CD4-positive, CD25-positive, alpha-beta regulatory T cell (primary cell): ENCODE results near the gene ICE1. TPM values are rescaled to one million over a fixed set of nuclear protein-coding genes. Genes with fewer than 3 reads are reported as not detected.
"Not testable (repeated sequence)": the region's sequence is repeated elsewhere in the genome, so short reads cannot be mapped to it uniquely, and the experiment has no call there.

Experiments
- ATAC-seq, 2 donors: fragments of 150-1000 bp; cut with Tn5 transposase; one replicate each; pipeline ENCODE4 v1.10.0; 2021; ENCODE audit warnings: low read depth in 2 of 2, moderate number of reproducible peaks in 2 of 2, moderate library complexity in 1 of 2
- DNase-seq, 3 donors: peaks; one replicate each; pipeline versions ENCODE4 v3.0.0 to v3.0.0-alpha.2; 2012 to 2022; ENCODE audit warnings: mixed read lengths in 1 of 3
- H3K27ac ChIP-seq: one replicate; pipeline ENCODE4 v1.7.0; 2013; ENCODE audit warnings: mild to moderate bottlenecking, low read length; ENCODE audit not compliant: insufficient read depth, poor library complexity, severe bottlenecking
- H3K27me3 ChIP-seq: one replicate; pipeline ENCODE4 v1.7.0; 2013; ENCODE audit warnings: low read length; ENCODE audit not compliant: control insufficient read depth, insufficient read depth
- H3K36me3 ChIP-seq: one replicate; pipeline ENCODE4 v1.7.0; 2013; ENCODE audit warnings: mild to moderate bottlenecking, low read length, moderate library complexity; ENCODE audit not compliant: control insufficient read depth, insufficient read depth
- H3K4me1 ChIP-seq: 2 replicates; pipeline ENCODE4 v1.7.0; 2013; ENCODE audit warnings: mild to moderate bottlenecking, low read length; ENCODE audit not compliant: insufficient read depth, control insufficient read depth, poor library complexity, severe bottlenecking
- H3K4me3 ChIP-seq: one replicate; pipeline ENCODE4 v1.7.0; 2013; ENCODE audit warnings: low read depth, mild to moderate bottlenecking, low read length, moderate library complexity
- H3K9me3 ChIP-seq, 2 experiments: 1 replicate in 1 of 2; 2 replicates in 1 of 2; pipeline ENCODE4 v1.7.0; 2013; ENCODE audit warnings: low read length in 2 of 2, mild to moderate bottlenecking in 1 of 2, moderate library complexity in 1 of 2; ENCODE audit not compliant: control insufficient read depth in 2 of 2
- H3K27ac Mint-ChIP-seq, 3 donors: one replicate each; pipeline ENCODE4 v1.8.0; 2020 to 2022; ENCODE audit warnings: mild to moderate bottlenecking in 3 of 3, mixed read lengths in 3 of 3, moderate library complexity in 2 of 3
- H3K27me3 Mint-ChIP-seq: one replicate; pipeline ENCODE4 v1.8.0; 2022; ENCODE audit warnings: mild to moderate bottlenecking, mixed read lengths
- H3K36me3 Mint-ChIP-seq: one replicate; pipeline ENCODE4 v1.8.0; 2020; ENCODE audit warnings: mixed read lengths
- H3K4me1 Mint-ChIP-seq, 4 donors: one replicate each; pipeline ENCODE4 v1.8.0; 2020 to 2022; ENCODE audit warnings: mixed read lengths in 4 of 4, mild to moderate bottlenecking in 1 of 4
- H3K4me3 Mint-ChIP-seq, 4 donors: one replicate each; pipeline ENCODE4 v1.8.0; 2020 to 2022; ENCODE audit warnings: mild to moderate bottlenecking in 4 of 4, mixed read lengths in 4 of 4, moderate library complexity in 3 of 4
- H3K9me3 Mint-ChIP-seq, 7 donors: one replicate each; pipeline ENCODE4 v1.8.0; 2020 to 2022; ENCODE audit warnings: mixed read lengths in 7 of 7, mild to moderate bottlenecking in 3 of 7, moderate library complexity in 2 of 7
- polyA plus RNA-seq, 4 donors: library from polyadenylated mRNA; unstranded; fragments of 300-500 nt; fragmentation: Illumina TruSeq; gene quantifications; one replicate each; pipeline ENCODE4 v1.2.3, GENCODE V29; 2021
- total RNA-seq: library from RNA; stranded (reverse); gene quantifications from one replicate; pipeline ENCODE4 v1.2.3, GENCODE V29; 2022

ICE1 gene
- total and polyA plus RNA-seq, 5 donors from 2014 or later: 9.9 to 43.2 (median 14.0) TPM

DNA sequence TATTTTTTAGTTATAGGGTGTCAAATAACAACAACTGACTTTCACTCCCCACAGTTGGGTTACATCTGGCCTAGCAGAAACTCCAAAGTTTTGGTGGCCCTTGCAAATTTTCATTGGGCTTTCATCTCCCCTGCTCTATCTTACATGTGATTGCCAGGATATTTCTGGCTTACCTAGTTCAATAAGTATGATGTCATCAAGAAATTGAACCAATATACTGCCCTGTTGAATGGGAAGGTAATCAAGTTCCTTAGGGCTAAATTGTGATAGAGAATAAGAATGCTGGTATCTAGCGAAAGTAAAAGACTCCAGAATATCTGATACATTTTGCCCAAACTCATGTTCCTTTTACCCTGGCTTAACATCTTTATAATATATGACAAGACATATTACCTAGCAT is 17.0 kb upstream of the ICE1 start:
- H3K9me3 ChIP-seq: peaks cover 14 to 16% of the 10 kb centered on the region in 2 experiments
- no peak overlapping the region for H3K27ac Mint-ChIP-seq
- no peak overlapping the region for H3K4me3 ChIP-seq
- H3K27ac ChIP-seq: no peak overlapping the region
- no peaks in the 10 kb centered on the region for H3K4me1 ChIP-seq
- DNase-seq (no peak), ATAC-seq (no peak)
- no peaks in the 10 kb centered on the region for H3K27me3 ChIP-seq
- no peaks in the 10 kb centered on the region for H3K36me3 ChIP-seq
- H3K27me3 Mint-ChIP-seq: no peaks in the 10 kb centered on the region
- peaks cover 24% of the 10 kb centered on the region for H3K36me3 Mint-ChIP-seq
- H3K9me3 Mint-ChIP-seq: peaks cover 0 to 13% (median 2%) of the 10 kb centered on the region in 7 donors
- H3K4me3 Mint-ChIP-seq: no peak overlapping the region
- H3K4me1 Mint-ChIP-seq: peaks cover 0 to 4% (median under 1%) of the 10 kb centered on the region in 4 donors

DNA sequence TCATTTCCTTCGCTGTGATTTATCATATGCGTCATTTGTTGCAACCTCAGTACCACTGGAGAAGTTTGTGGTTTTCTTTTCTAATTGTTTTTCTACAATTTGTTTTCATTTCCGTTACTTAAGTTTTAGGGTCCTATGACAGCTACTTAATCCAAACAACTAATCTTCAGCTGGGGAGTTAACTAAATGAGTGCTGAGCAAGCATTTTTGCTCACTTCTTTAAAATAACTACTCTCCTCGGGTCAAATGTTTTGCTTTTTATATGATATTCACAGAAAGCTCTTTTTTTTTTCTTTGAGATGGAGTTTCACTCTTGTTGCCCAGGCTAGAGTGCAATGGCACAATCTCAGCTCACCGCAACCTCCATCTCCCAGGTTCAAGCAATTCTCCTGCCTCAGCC is 14.6 kb upstream of the ICE1 start:
- peaks cover 21% of the 10 kb centered on the region for H3K36me3 Mint-ChIP-seq

DNA sequence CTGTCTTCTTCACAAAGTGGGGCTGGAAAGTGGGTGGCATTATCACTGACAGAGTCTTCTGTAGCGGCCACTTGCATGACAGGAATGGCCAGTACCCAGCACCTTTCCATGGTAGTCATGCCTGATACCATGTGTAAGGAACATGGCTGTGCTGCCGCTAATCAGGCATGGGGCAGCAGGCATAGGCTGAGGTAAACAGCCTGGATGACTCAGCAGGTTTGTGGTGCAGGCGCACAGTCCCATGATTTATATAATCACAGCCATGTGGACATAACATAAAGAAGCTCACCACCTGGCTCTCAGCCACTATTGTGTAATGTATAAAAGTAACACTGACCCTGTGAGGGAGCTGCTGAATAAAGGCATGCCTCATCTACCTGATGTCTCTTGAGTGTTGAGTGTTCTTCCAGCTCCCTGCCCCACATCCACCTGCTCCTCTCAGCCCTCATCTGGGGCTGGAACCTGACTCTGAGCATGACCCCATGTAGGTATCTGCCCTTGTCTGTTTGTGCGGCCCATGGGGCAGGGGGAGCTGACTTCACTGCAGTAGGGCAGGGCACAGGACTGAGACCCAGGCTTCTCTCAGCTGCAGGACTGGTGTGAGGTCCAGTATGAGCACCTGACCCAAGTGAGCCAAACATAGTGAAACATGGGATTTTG is 13.2 kb upstream of the ICE1 start:
- Mint-ChIP-seq H3K4me1 (peaks cover 0 to 3% (median 0%) of the 10 kb centered on the region in 4 donors), H3K27ac (no peak overlapping the region), H3K36me3 (peaks cover 21% of the 10 kb centered on the region), H3K9me3 (peaks cover 0 to 22% (median 3%) of the 10 kb centered on the region in 7 donors), H3K4me3 (no peak overlapping the region), H3K27me3 (no peaks in the 10 kb centered on the region)
- ATAC-seq: no peak
- H3K4me3 ChIP-seq: no peak overlapping the region
- H3K36me3 ChIP-seq: no peaks in the 10 kb centered on the region
- H3K4me1 ChIP-seq: no peaks in the 10 kb centered on the region
- H3K27me3 ChIP-seq: no peaks in the 10 kb centered on the region
- H3K9me3 ChIP-seq: peaks cover 14 to 16% of the 10 kb centered on the region in 2 experiments
- no peak overlapping the region for H3K27ac ChIP-seq
- DNase-seq: peak in 2 of 3 donors; percentile 16 to 30

More for the DNA sequence above, 14.6 kb upstream of the ICE1 start:
- peaks cover 0 to 22% (median 2%) of the 10 kb centered on the region in 7 donors for H3K9me3 Mint-ChIP-seq
- H3K27ac ChIP-seq: no peak overlapping the region
- ATAC-seq (no peak), DNase-seq (no peak)
- H3K36me3 ChIP-seq: no peaks in the 10 kb centered on the region
- H3K27me3 Mint-ChIP-seq: no peaks in the 10 kb centered on the region
- peaks cover 14 to 16% of the 10 kb centered on the region in 2 experiments for H3K9me3 ChIP-seq
- H3K4me3 Mint-ChIP-seq: no peak overlapping the region
- H3K27ac Mint-ChIP-seq: no peak overlapping the region
- no peaks in the 10 kb centered on the region for H3K27me3 ChIP-seq
- no peaks in the 10 kb centered on the region for H3K4me1 ChIP-seq
- H3K4me1 Mint-ChIP-seq: peaks cover 0 to 2% (median 0%) of the 10 kb centered on the region in 4 donors
- no peak overlapping the region for H3K4me3 ChIP-seq

DNA sequence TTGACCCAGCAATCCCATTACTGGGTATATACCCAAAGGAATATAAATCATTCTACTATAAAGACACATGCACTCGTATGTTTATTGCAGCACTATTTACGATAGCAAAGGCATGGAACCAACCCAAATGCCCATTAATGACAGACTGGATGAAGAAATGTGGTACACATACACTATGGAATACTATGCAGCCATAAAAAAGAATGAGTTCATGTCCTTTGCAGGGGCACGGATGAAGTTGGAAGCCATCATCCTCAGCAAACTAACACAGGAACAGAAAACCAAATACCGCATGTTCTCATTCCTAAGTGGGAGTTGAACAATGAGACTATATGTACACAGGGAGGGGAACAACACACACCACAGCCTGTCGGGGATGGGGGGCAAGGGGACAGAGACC is 8.6 kb upstream of the ICE1 start:
- H3K27ac Mint-ChIP-seq: peak overlapping the region in 1 of 3 donors; percentile 39
- not testable (repeated sequence) for H3K27ac ChIP-seq, H3K4me1 Mint-ChIP-seq, H3K4me3 ChIP-seq, DNase-seq, H3K4me3 Mint-ChIP-seq, H3K27me3 Mint-ChIP-seq, H3K36me3 ChIP-seq, H3K4me1 ChIP-seq, ATAC-seq, H3K27me3 ChIP-seq
- H3K9me3 ChIP-seq: peaks cover 11 to 12% of the 10 kb centered on the region in 2 experiments
- peaks cover 0 to 19% (median 3%) of the 10 kb centered on the region in 7 donors for H3K9me3 Mint-ChIP-seq
- H3K36me3 Mint-ChIP-seq: peaks cover 25% of the 10 kb centered on the region

DNA sequence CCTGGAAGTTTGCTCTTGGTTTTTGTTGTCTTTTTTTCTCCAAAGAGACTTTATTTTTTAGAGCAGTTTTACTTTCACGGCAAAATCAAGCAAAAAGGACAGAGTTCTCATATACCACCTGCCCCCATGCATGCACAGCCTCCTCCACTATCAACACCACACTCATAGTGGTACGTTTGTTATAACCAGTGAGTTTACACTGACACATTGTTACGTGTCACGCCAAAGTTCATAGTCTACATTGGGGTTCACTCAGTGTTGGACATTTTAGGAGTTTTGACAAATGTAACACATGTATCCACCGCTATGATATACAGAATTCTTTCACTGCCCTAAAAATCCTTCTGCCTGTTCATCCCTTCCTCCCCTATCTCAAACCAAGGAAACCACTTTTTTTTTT is 7.5 kb upstream of the ICE1 start:
- Mint-ChIP-seq H3K9me3 (peaks cover 0 to 12% (median 3%) of the 10 kb centered on the region in 7 donors), H3K4me3 (peak overlapping the region in 1 of 4 donors; percentile 4), H3K27ac (no peak overlapping the region), H3K27me3 (no peaks in the 10 kb centered on the region), H3K4me1 (peaks cover 5 to 8% (median 6%) of the 10 kb centered on the region in 4 donors), H3K36me3 (peaks cover 25% of the 10 kb centered on the region)
- Histone ChIP-seq H3K4me3 (no peak overlapping the region), H3K9me3 (peaks cover under 1% of the 10 kb centered on the region in 2 experiments), H3K4me1 (no peaks in the 10 kb centered on the region), H3K36me3 (no peaks in the 10 kb centered on the region), H3K27me3 (no peaks in the 10 kb centered on the region), H3K27ac (no peak overlapping the region)
- DNase-seq (no peak), ATAC-seq (no peak)

DNA sequence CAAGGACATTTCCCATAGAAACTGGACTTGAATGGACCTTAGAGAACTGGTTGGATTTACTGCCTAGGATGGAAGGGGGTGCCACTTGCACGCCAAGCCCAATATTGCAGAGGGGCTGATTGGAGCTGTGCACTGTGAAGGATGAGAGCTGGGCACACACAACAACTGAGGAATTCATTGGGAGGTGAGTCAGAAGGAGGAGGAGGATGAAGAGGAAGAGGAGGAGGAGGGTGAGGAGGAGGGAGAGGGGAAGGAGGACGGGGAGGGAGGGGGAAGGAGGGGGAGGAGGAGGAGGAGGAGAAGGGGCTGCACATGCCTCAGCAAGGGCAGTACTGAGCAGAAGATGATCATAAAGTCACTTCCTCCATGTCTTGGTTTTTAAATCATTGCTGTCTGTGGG is 5.7 kb upstream of the ICE1 start:
- Mint-ChIP-seq H3K27me3 (no peaks in the 10 kb centered on the region), H3K9me3 (peaks cover 0 to 3% (median under 1%) of the 10 kb centered on the region in 7 donors), H3K4me1 (peaks cover 12 to 20% (median 18%) of the 10 kb centered on the region in 4 donors), H3K27ac (no peak overlapping the region), H3K4me3 (peak overlapping the region in 1 of 4 donors; percentile 75), H3K36me3 (peaks cover 15% of the 10 kb centered on the region)
- no peak for DNase-seq
- H3K9me3 ChIP-seq: no peaks in the 10 kb centered on the region
- ATAC-seq: no peak
- no peak overlapping the region for H3K27ac ChIP-seq
- no peaks in the 10 kb centered on the region for H3K36me3 ChIP-seq
- H3K27me3 ChIP-seq: no peaks in the 10 kb centered on the region
- H3K4me1 ChIP-seq: peaks cover 11% of the 10 kb centered on the region
- no peak overlapping the region for H3K4me3 ChIP-seq

DNA sequence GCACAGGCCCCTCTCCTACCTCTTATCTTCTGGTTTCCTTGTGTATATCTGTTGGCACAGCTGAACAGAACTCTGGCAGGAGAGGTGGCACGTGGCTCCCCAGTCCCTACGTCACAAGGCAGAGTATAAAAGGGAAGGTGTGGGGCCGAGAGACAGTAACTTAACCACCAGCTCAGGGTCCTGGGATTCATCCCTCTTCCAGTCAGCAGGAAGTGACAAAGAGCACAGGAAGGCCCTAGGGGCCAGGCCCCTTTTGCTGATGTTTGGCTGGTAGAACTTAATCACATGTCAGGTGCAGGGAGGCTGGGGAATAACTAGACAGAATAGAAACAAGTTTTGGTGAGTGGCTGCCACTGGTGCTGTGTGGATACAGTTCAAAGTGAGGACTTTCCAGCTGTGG is 4.5 kb upstream of the ICE1 start:
- H3K27me3 ChIP-seq: no peaks in the 10 kb centered on the region
- H3K4me3 Mint-ChIP-seq: peak overlapping the region in 1 of 4 donors; percentile 42
- peaks cover 14 to 24% (median 18%) of the 10 kb centered on the region in 4 donors for H3K4me1 Mint-ChIP-seq
- H3K9me3 Mint-ChIP-seq: peaks cover 0 to 3% (median 0%) of the 10 kb centered on the region in 7 donors
- H3K4me1 ChIP-seq: peaks cover 19% of the 10 kb centered on the region
- H3K27ac Mint-ChIP-seq: peak overlapping the region in 1 of 3 donors; percentile 34
- no peaks in the 10 kb centered on the region for H3K27me3 Mint-ChIP-seq
- H3K9me3 ChIP-seq: no peaks in the 10 kb centered on the region
- H3K4me3 ChIP-seq: no peak overlapping the region
- H3K36me3 ChIP-seq: no peaks in the 10 kb centered on the region
- H3K36me3 Mint-ChIP-seq: peaks cover 14% of the 10 kb centered on the region
- ATAC-seq: no peak
- no peak overlapping the region for H3K27ac ChIP-seq
- DNase-seq: no peak

DNA sequence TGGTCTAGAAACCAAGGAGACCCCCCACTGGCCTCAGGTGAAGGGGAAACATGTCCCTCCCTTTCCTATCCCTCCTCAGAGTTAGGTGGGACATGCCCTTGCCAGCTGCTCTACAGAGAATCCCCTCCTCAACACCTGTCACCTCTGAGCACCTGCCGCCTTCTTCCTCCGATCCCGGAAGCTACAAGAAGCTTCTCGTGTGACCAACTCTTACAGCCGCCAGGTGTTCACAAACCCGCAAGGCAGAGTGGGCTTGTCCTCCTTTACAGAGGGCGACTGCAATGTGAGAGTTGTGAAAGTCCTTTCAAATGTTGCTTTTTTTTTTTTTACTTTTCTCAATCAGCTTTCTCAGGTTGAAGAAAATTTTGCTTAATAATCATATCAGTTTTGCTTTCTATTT is 3.7 kb upstream of the ICE1 start:
- ATAC-seq (no peak), DNase-seq (no peak)
- Mint-ChIP-seq H3K4me1 (peaks cover 14 to 24% (median 17%) of the 10 kb centered on the region in 4 donors), H3K4me3 (no peak overlapping the region), H3K27ac (no peak overlapping the region), H3K27me3 (no peaks in the 10 kb centered on the region), H3K9me3 (peaks cover 0 to 3% (median 0%) of the 10 kb centered on the region in 7 donors), H3K36me3 (peaks cover 14% of the 10 kb centered on the region)
- no peaks in the 10 kb centered on the region for H3K9me3 ChIP-seq
- no peaks in the 10 kb centered on the region for H3K36me3 ChIP-seq
- peaks cover 26% of the 10 kb centered on the region for H3K4me1 ChIP-seq
- no peaks in the 10 kb centered on the region for H3K27me3 ChIP-seq
- no peak overlapping the region for H3K27ac ChIP-seq
- H3K4me3 ChIP-seq: no peak overlapping the region
